Measurements from ENCODE around the gene ZBED3.

Gene ZBED3, protein sequence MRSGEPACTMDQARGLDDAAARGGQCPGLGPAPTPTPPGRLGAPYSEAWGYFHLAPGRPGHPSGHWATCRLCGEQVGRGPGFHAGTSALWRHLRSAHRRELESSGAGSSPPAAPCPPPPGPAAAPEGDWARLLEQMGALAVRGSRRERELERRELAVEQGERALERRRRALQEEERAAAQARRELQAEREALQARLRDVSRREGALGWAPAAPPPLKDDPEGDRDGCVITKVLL

DNA sequence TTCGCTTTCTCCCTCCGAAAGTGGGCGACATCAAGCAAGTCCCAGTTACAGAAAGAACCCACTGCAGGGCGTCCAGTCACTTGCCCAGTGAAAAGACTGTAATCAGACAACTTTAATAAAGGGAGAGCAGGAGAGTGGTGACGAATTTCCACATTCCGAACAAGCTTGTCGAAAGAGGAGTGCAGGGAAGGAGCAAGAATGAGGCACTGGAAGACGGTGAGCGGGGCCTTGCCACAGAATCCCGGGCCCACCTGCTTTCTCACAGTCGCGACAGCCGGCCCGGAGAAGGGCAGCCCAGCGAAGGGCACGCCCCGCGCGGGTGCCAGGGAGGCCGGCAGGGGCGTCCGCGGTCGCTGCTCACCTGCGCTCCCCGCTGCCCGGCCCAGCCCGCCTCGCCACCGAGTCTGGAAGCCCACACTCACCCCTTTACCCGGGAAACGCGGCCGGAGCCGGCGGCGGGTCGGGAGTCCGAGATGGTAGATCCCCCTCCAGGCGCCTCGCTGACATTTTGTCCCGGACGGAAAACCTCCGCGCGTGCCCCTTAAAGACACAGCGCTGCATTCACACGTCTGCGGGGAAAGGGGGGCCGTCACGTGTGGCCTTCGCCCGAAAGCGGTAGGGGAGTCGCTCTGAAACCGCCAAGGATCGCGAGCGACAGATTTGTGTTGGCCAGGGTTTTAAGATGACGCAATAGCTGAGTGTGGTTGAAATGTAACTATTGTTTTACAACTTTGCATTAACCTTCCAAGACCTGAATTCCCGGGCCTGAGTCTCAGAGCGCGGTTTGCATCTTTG is at the start of gene ZBED3:
Gene ZBED3, minus strand, starts transcription at position 597 of the 795 bp plus-strand sequence. CDS start 9,407 bp downstream, outside the sequence.
- Histone ChIP-seq H3K27me3 (ENCODE audit: insufficient read depth, poor library complexity, severe bottlenecking) (no peaks in the 10 kb centered on the region), H3K4me1 (ENCODE audit: insufficient read depth, poor library complexity, severe bottlenecking) (peaks cover 3% of the 10 kb centered on the region), H3K36me3 (ENCODE audit: low read depth) (no peaks in the 10 kb centered on the region), H3K27ac (ENCODE audit: poor library complexity, severe bottlenecking) (peak within 1 kb of the TSS; percentile 49), H3K4me3 (ENCODE audit: severe bottlenecking) (peak within 1 kb of the TSS; percentile 68), H3K9me3 (ENCODE audit: severe bottlenecking) (no peaks in the 10 kb centered on the region)
- peak; percentile 73 for DNase-seq (ENCODE audit: low spot score)
- ATAC-seq (ENCODE audit: low read depth), result peak; percentile 91
- TF ChIP-seq, protein P1, sequence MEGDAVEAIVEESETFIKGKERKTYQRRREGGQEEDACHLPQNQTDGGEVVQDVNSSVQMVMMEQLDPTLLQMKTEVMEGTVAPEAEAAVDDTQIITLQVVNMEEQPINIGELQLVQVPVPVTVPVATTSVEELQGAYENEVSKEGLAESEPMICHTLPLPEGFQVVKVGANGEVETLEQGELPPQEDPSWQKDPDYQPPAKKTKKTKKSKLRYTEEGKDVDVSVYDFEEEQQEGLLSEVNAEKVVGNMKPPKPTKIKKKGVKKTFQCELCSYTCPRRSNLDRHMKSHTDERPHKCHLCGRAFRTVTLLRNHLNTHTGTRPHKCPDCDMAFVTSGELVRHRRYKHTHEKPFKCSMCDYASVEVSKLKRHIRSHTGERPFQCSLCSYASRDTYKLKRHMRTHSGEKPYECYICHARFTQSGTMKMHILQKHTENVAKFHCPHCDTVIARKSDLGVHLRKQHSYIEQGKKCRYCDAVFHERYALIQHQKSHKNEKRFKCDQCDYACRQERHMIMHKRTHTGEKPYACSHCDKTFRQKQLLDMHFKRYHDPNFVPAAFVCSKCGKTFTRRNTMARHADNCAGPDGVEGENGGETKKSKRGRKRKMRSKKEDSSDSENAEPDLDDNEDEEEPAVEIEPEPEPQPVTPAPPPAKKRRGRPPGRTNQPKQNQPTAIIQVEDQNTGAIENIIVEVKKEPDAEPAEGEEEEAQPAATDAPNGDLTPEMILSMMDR (IDR thresholded peaks at IDR 0.05; ENCODE audit: poor library complexity, severe bottlenecking), result peak; percentile 70

DNA sequence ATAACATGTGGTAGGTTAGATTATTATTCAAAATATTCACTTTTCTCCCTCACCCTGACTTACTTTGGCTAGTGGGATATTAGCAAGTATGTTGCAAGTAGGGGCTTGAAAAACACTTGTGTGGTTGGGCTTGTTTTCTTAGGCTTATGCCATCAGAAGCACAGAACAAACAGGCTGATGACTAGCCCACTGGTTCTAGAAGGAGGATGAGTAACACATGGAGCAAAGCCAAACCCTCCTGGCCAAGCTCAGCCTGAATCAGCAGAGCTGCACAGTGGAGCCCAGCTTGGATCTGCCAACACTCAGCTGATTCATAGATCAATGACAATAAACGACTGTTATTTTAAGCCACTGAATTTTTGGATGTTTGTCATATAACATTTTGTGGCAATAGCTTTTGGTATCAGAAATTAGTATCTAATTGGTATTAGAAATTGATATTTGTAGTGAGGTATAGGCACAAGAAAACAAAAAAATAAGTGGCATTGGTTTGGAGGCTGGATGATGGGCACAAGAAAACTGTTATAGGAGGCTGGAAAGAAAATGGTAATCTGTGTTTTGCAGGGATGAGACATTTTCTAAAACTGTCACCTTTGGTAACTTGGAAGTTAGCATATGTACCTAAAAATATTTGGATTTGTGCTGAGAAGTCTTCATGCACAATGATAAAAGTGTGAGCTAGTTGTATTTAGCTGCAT is 46.1 kb upstream of the ZBED3 start:
- TF ChIP-seq, protein P1 (IDR thresholded peaks at IDR 0.05; ENCODE audit: poor library complexity, severe bottlenecking), result no peak
- Histone ChIP-seq H3K9me3 (ENCODE audit: severe bottlenecking) (no peaks in the 10 kb centered on the region), H3K4me1 (ENCODE audit: insufficient read depth, poor library complexity, severe bottlenecking) (peaks cover 12% of the 10 kb centered on the region), H3K4me3 (ENCODE audit: severe bottlenecking) (no peak overlapping the region), H3K27me3 (ENCODE audit: insufficient read depth, poor library complexity, severe bottlenecking) (no peaks in the 10 kb centered on the region), H3K36me3 (ENCODE audit: low read depth) (no peaks in the 10 kb centered on the region), H3K27ac (ENCODE audit: poor library complexity, severe bottlenecking) (peak overlapping the region; percentile 14)
- ATAC-seq (ENCODE audit: low read depth), result peak; percentile 99
- DNase-seq (ENCODE audit: low spot score), result peak; percentile 93

DNA sequence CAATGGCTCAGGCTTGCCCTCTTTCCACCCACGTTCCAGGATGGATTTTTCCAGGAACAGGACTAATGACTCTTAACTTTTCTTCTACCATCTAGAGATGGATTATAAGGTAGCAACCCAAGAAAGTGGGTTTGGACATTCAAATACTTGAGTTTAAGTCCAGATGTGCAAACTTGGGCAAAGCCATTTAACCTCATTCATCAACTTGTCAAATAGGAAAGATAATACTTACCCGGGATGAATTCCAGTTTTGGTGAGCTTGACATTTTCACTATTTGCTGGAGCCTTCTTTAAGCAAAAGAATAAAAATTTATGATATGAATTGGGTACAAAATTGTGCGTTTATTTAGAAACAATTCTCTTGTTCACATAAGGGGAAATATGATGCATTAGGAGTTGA is 44.3 kb upstream of the ZBED3 start:
- Histone ChIP-seq H3K4me1 (ENCODE audit: insufficient read depth, poor library complexity, severe bottlenecking) (peaks cover 12% of the 10 kb centered on the region), H3K27me3 (ENCODE audit: insufficient read depth, poor library complexity, severe bottlenecking) (no peaks in the 10 kb centered on the region), H3K9me3 (ENCODE audit: severe bottlenecking) (no peaks in the 10 kb centered on the region), H3K27ac (ENCODE audit: poor library complexity, severe bottlenecking) (no peak overlapping the region), H3K4me3 (ENCODE audit: severe bottlenecking) (no peak overlapping the region), H3K36me3 (ENCODE audit: low read depth) (no peaks in the 10 kb centered on the region)
- no peak for ATAC-seq (ENCODE audit: low read depth)
- TF ChIP-seq, protein P1 (IDR thresholded peaks at IDR 0.05; ENCODE audit: poor library complexity, severe bottlenecking), result no peak
- no peak for DNase-seq (ENCODE audit: low spot score)

DNA sequence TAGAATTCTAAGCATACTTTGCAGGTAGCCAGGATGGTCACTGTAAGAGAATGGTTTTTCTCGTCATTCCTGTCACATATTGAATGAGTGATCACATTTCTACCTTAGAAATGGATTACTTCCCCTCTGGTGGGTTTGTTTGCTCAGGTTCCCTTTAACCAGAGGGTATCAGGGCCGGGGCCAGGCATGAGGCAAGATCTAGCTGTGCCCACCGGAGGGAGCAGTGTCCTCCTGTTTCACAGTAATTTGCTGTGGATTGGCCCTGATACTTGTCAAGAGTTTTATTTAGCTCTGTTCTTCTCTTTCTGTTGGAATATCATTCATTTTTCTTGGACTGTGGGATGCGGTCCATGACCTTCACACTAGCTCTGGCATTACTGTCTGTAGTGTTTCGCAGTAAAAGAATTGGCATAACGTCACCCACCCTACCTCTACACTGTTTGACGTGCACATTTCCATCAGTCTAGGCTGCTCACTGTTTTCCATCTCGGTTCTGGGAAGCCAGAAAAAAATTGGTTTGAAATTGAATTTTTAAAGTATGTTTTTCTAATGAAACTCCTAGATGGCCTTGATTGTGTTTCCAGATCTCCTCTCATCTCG is 42.4 kb upstream of the ZBED3 start:
- Histone ChIP-seq H3K9me3 (ENCODE audit: severe bottlenecking) (no peaks in the 10 kb centered on the region), H3K4me1 (ENCODE audit: insufficient read depth, poor library complexity, severe bottlenecking) (peaks cover 12% of the 10 kb centered on the region), H3K36me3 (ENCODE audit: low read depth) (no peaks in the 10 kb centered on the region), H3K27ac (ENCODE audit: poor library complexity, severe bottlenecking) (no peak overlapping the region), H3K4me3 (ENCODE audit: severe bottlenecking) (no peak overlapping the region), H3K27me3 (ENCODE audit: insufficient read depth, poor library complexity, severe bottlenecking) (no peaks in the 10 kb centered on the region)
- no peak for DNase-seq (ENCODE audit: low spot score)
- TF ChIP-seq, protein P1 (IDR thresholded peaks at IDR 0.05; ENCODE audit: poor library complexity, severe bottlenecking), result peak; percentile 63
- no peak for ATAC-seq (ENCODE audit: low read depth)
